Sigmoid colon (tissue), 4 donors: ENCODE results near the gene ZNF207.

Source experiments
- CTCF ChIP-seq, 4 experiments: fragments of 450-650 bp in 3 of 4; fragments of 200-600 bp in 1 of 4; IDR thresholded peaks; one replicate each; pipeline ENCODE4 v1.5.1; 2016 to 2019; ENCODE audit warnings: antibody characterized with exemption in 4 of 4, mild to moderate bottlenecking in 3 of 4, moderate library complexity in 2 of 4
- POLR2A ChIP-seq, 2 donors: fragments of 450-650 bp; IDR thresholded peaks; one replicate each; pipeline ENCODE4 v1.6.1; 2016; ENCODE audit warnings: antibody characterized with exemption in 2 of 2, mild to moderate bottlenecking in 2 of 2, moderate library complexity in 2 of 2
- POLR2AphosphoS5 ChIP-seq, 4 donors: sonication (generic); formaldehyde crosslinking; IDR thresholded peaks; one replicate each; pipeline ENCODE4 v1.6.1; 2017; ENCODE audit warnings: antibody characterized with exemption in 4 of 4

- TF ChIP-seq POLR2A (IDR thresholded peaks at IDR 0.05): no peak
- TF ChIP-seq POLR2AphosphoS5 (IDR thresholded peaks at IDR 0.05): no peak
- TF ChIP-seq CTCF (IDR thresholded peaks at IDR 0.05): no peak
Observed at GRCh38 chr17:32317353-32317752, 32.6 kb upstream of the ZNF207 start.
